Body of pancreas (tissue), 4 donors: Measurements from ENCODE around the gene SYT15. TPM values are rescaled to one million over a fixed set of nuclear protein-coding genes. Genes with fewer than 3 reads are reported as not detected.

Experiments
- ATAC-seq: fragments of 150-250 bp; one replicate; pipeline ENCODE4 v1.9.1; 2016
- DNase-seq, 4 donors: peaks; one replicate each; pipeline ENCODE4 v3.0.0-alpha.2; 2019
- H3K27ac ChIP-seq, 4 donors: fragments of 200-600 bp; sonication (generic); 1 replicate in 3 of 4; 2 replicates in 1 of 4; pipeline versions ENCODE4 v1.5.1 to v1.6.1; 2016 to 2019; ENCODE audit warnings: mild to moderate bottlenecking in 1 of 4, mixed read lengths in 1 of 4, moderate library complexity in 1 of 4
- H3K27me3 ChIP-seq, 2 donors: fragments of 200-600 bp; sonication (generic); one replicate each; pipeline ENCODE4 v1.6.0; 2016; ENCODE audit warnings: mild to moderate bottlenecking in 1 of 2
- H3K36me3 ChIP-seq, 2 donors: fragments of 200-600 bp; sonication (generic); replicated peaks in 1 of 2; 2 replicates each; pipeline ENCODE4 v1.5.1; 2016; ENCODE audit warnings: low read depth in 2 of 2; ENCODE audit not compliant: insufficient read depth in 1 of 2
- H3K4me1 ChIP-seq: fragments of 200-600 bp; sonication (generic); one replicate; pipeline ENCODE4 v1.6.0; 2016
- H3K4me3 ChIP-seq, 2 donors: fragments of 200-600 bp; sonication (generic); 1 replicate in 1 of 2; 2 replicates in 1 of 2; pipeline ENCODE4 v1.5.1; 2016 to 2019
- H3K9me3 ChIP-seq, 3 donors: fragments of 200-600 bp; sonication (generic); 1 replicate in 2 of 3; 2 replicates in 1 of 3; pipeline ENCODE4 v1.5.1; 2016
- CTCF ChIP-seq, 7 experiments: fragments of 450-650 bp in 4 of 7; fragments of 200-600 bp in 3 of 7; sonication (generic) in 3 of 7; IDR thresholded peaks; one replicate each; pipeline ENCODE4 v1.5.1; 2016 to 2019; ENCODE audit warnings: antibody characterized with exemption in 7 of 7
- POLR2A ChIP-seq, 3 donors: fragments of 450-650 bp; IDR thresholded peaks; one replicate each; pipeline ENCODE4 v1.6.1; 2016; ENCODE audit warnings: antibody characterized with exemption in 3 of 3, mild to moderate bottlenecking in 2 of 3
- whole genome bisulfite sequencing, 2 donors: methylation state at CpG; one replicate each; pipeline ENCODE4 v1.1.5; 2017; 5-methylcytosine and 5-hydroxymethylcytosine counted together
- intact Hi-C: fragments of 100-400 bp; cut with DNase I; formaldehyde crosslinking; loops from one replicate; pipeline ENCODE4 v1.15.1; 2023
- total RNA-seq, 2 donors: library from RNA; depleted of rRNA; stranded (reverse); fragments of >200 nt; gene quantifications; one replicate each; pipeline ENCODE4 v1.1.0, GENCODE V29; 2016

Gene SYT15
- total RNA-seq, 2 donors from 2014 or later = 3.4 to 6.3 TPM

- DNase-seq = peak in 3 of 4 donors; percentile 4 to 28 (median 23)
- Histone ChIP-seq H3K36me3 (no peaks in the 10 kb centered on the region), H3K4me1 (peaks cover 13% of the 10 kb centered on the region), H3K27ac (peak overlapping the region in 1 of 4 donors; percentile 46), H3K9me3 (no peaks in the 10 kb centered on the region), H3K4me3 (no peak overlapping the region), H3K27me3 (no peaks in the 10 kb centered on the region)
- intact Hi-C loops = no loop called here
- TF ChIP-seq CTCF (IDR thresholded peaks at IDR 0.05) (no peak), POLR2A (IDR thresholded peaks at IDR 0.05) (no peak)
- ATAC-seq = no peak
- 47 to 51% methylated on average over 4 of the region's 4 CpGs for WGBS, 2 donors
Measured at GRCh38 chr10:46555366-46555712, 23.6 kb upstream of the SYT15 start.

GRCh38 chr10:46555713-46556514, 23.0 kb upstream of the SYT15 start:
- Histone ChIP-seq H3K27ac (peak overlapping the region in 3 of 4 donors; percentile 2 to 46 (median 9)), H3K4me3 (peak overlapping the region; percentile 21 to 32), H3K36me3 (no peaks in the 10 kb centered on the region), H3K27me3 (no peaks in the 10 kb centered on the region), H3K9me3 (no peaks in the 10 kb centered on the region), H3K4me1 (peaks cover 13% of the 10 kb centered on the region)
- TF ChIP-seq POLR2A (IDR thresholded peaks at IDR 0.05) = no peak
- TF ChIP-seq CTCF (IDR thresholded peaks at IDR 0.05) = peak in 1 of 7 experiments; percentile 11
- intact Hi-C loops = no loop called here
- 21 to 23% methylated on average over 45 to 47 of the region's 47 CpGs for WGBS, 2 donors
- DNase-seq (peak; percentile 36 to 56 (median 47)), ATAC-seq (peak; percentile 40)

GRCh38 chr10:46556515-46557318, 22.2 kb upstream of the SYT15 start, which contains the start of gene GPRIN2:
Gene GPRIN2, minus strand, starts transcription at chr10:46556658. Its CDS starts 5,922 bp downstream, at chr10:46550736.
- Histone ChIP-seq H3K9me3 (no peaks in the 10 kb centered on the region), H3K27ac (peak within 1 kb of the TSS in 3 of 4 donors; percentile 2 to 46 (median 9)), H3K27me3 (no peaks in the 10 kb centered on the region), H3K4me3 (peak within 1 kb of the TSS; percentile 21 to 32), H3K36me3 (no peaks in the 10 kb centered on the region), H3K4me1 (peaks cover 13% of the 10 kb centered on the region)
- TF ChIP-seq CTCF (IDR thresholded peaks at IDR 0.05) (no peak), POLR2A (IDR thresholded peaks at IDR 0.05) (peak in 2 of 3 donors; percentile 37 to 65)
- intact Hi-C loops = no loop called here
- ATAC-seq (peak; percentile 86), DNase-seq (peak; percentile 72 to 83 (median 78))
- 9 to 10% methylated on average over 64 to 74 of the region's 74 CpGs for WGBS, 2 donors

- Histone ChIP-seq H3K4me1 (peaks cover 13% of the 10 kb centered on the region), H3K27me3 (no peaks in the 10 kb centered on the region), H3K36me3 (no peaks in the 10 kb centered on the region), H3K4me3 (no peak overlapping the region), H3K27ac (no peak overlapping the region), H3K9me3 (no peaks in the 10 kb centered on the region)
- no peak for ATAC-seq
- DNase-seq = peak; percentile 2 to 34 (median 20)
- intact Hi-C loops = no loop called here
- 89% methylated on average over 33 of the region's 33 CpGs for WGBS, 2 donors
- TF ChIP-seq CTCF (IDR thresholded peaks at IDR 0.05) (no peak), POLR2A (IDR thresholded peaks at IDR 0.05) (no peak)
Measured at GRCh38 chr10:46557319-46558121, 21.4 kb upstream of the SYT15 start.
